GM12892 (cell line): Measurements from ENCODE around the gene AKR1C3.

Source experiments
- POLR2AphosphoS5 ChIP-seq: IDR thresholded peaks from 2 replicates; pipeline ENCODE4 v1.6.1; 2011; ENCODE audit warnings: low read depth, low read length, control low read depth
- TAF1 ChIP-seq: IDR thresholded peaks from 2 replicates; pipeline ENCODE4 v1.6.1; 2011; ENCODE audit warnings: low read depth, mild to moderate bottlenecking, control low read depth, low read length, borderline replicate concordance

- TF ChIP-seq POLR2AphosphoS5, result no peak
- no peak for TF ChIP-seq TAF1
These were observed 53.2 kb downstream of the AKR1C3 start for GRCh38 chr10:5147255-5147980.
